Stomach (tissue), 9 donors: ENCODE measurements around the gene P2RX6. TPM values are rescaled to one million over a fixed set of nuclear protein-coding genes. Genes with fewer than 3 reads are reported as not detected.

Source experiments
- DNase-seq, 2 donors: peaks; one replicate each; pipeline versions ENCODE4 v3.0.0 to v3.0.0-alpha.2; 2013 to 2019
- H3K27ac ChIP-seq, 5 donors: fragments of 200-600 bp in 4 of 5; sonication (generic) in 4 of 5; one replicate each; pipeline ENCODE4 v1.5.1; 2013 to 2019; ENCODE audit warnings: mild to moderate bottlenecking in 1 of 5, moderate library complexity in 1 of 5
- H3K27me3 ChIP-seq, 3 donors: fragments of 200-600 bp; sonication (generic); one replicate each; pipeline ENCODE4 v1.5.1; 2017 to 2019; ENCODE audit warnings: mixed run types in 1 of 3
- H3K36me3 ChIP-seq, 4 donors: fragments of 200-600 bp; sonication (generic); 1 replicate in 3 of 4; 2 replicates in 1 of 4; pipeline ENCODE4 v1.5.1; 2016 to 2019
- H3K4me1 ChIP-seq, 4 donors: fragments of 200-600 bp; sonication (generic); one replicate each; pipeline ENCODE4 v1.5.1; 2016 to 2019
- H3K4me3 ChIP-seq, 4 donors: fragments of 200-600 bp; sonication (generic) in 3 of 4; one replicate each; pipeline ENCODE4 v1.5.1; 2016 to 2019; ENCODE audit warnings: mild to moderate bottlenecking in 1 of 4
- H3K9me3 ChIP-seq, 4 donors: fragments of 200-600 bp; sonication (generic); one replicate each; pipeline ENCODE4 v1.5.1; 2016 to 2019
- EP300 ChIP-seq: sonication (generic); formaldehyde crosslinking; IDR thresholded peaks from one replicate; pipeline ENCODE4 v1.6.1; 2017; ENCODE audit warnings: antibody characterized with exemption
- POLR2A ChIP-seq, 4 donors: fragments of 450-650 bp; IDR thresholded peaks; one replicate each; pipeline ENCODE4 v1.6.1; 2016; ENCODE audit warnings: antibody characterized with exemption in 4 of 4, control low read depth in 2 of 4, mild to moderate bottlenecking in 1 of 4, moderate library complexity in 1 of 4
- POLR2AphosphoS5 ChIP-seq, 3 donors: sonication (generic); formaldehyde crosslinking; IDR thresholded peaks; one replicate each; pipeline ENCODE4 v1.6.1; 2016; ENCODE audit warnings: antibody characterized with exemption in 3 of 3
- WGBS, 5 donors: extraction: QIAGEN DNeasy Blood & Tissue Kit in 3 of 5; methylation state at CpG; one replicate each; pipeline versions ENCODE4 v1.1.5 to v1.1.7; 2013 to 2018; 5-methylcytosine and 5-hydroxymethylcytosine counted together
- intact Hi-C: fragments of 100-400 bp; cut with DNase I; formaldehyde crosslinking; loops from one replicate; pipeline ENCODE4 v1.15.1; 2023; ENCODE audit warnings: low total_unique reads
- polyA plus RNA-seq, 3 donors: library from polyadenylated mRNA; stranded (reverse); fragments of 200-250 nt; gene quantifications; one replicate each; pipeline ENCODE4 v1.2.3, GENCODE V29; 2013
- total RNA-seq, 5 donors: library from RNA; depleted of rRNA; stranded (reverse); fragments of >200 nt; gene quantifications; one replicate each; pipeline versions ENCODE4 v1.1.0 to v1.2.3, GENCODE V29; 2014 to 2016
- TF ChIP-seq, protein P1 (sequence below), 7 experiments: fragments of 450-650 bp in 4 of 7; fragments of 200-600 bp in 3 of 7; sonication (generic) in 3 of 7; IDR thresholded peaks; one replicate each; pipeline ENCODE4 v1.5.1; 2016 to 2019; ENCODE audit warnings: antibody characterized with exemption in 7 of 7, control low read depth in 2 of 7, mild to moderate bottlenecking in 1 of 7
- donor health status: healthy with polysubstance abuse.
- donor health status: Bipolar disorder and iron deficiency.
- donor health status: healthy.

The P2RX6 gene
- total and polyA plus RNA-seq, 8 donors = 0.10 to 0.55 (median 0.31) TPM; not detected in 5

DNA sequence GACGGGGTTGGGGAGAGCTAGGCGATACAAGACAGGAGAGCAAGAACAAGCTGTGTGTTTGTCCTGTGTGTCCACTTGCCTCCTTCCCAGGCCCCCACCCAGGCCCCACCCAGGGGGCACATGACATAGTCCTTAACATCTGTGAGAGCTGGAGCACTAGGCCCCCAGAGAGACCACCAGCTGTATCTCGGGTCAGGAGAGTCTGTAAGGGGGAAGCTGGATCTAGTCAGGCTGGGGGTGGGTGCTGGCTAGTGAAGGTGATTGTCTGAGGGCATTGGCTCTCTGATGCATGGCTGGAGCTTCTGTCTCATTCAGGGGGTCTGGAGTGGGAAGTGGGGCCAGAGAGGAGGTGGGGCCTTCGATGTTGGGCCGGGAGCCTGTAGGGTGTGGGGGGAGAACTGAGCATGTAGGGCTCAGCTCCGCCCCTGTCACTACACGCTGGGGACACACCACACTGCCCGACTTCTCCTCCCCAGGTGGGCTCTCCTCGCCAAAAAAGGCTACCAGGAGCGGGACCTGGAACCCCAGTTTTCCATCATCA is 571 bp downstream of the P2RX6 start:
- no peaks in the 10 kb centered on the region for H3K9me3 ChIP-seq
- WGBS, 5 donors = 50 to 71% (median 66%) methylated on average over 10 of the region's 10 CpGs
- no peak for TF ChIP-seq POLR2AphosphoS5 (IDR thresholded peaks at IDR 0.05)
- TF ChIP-seq EP300 = no peak
- TF ChIP-seq, protein P1, sequence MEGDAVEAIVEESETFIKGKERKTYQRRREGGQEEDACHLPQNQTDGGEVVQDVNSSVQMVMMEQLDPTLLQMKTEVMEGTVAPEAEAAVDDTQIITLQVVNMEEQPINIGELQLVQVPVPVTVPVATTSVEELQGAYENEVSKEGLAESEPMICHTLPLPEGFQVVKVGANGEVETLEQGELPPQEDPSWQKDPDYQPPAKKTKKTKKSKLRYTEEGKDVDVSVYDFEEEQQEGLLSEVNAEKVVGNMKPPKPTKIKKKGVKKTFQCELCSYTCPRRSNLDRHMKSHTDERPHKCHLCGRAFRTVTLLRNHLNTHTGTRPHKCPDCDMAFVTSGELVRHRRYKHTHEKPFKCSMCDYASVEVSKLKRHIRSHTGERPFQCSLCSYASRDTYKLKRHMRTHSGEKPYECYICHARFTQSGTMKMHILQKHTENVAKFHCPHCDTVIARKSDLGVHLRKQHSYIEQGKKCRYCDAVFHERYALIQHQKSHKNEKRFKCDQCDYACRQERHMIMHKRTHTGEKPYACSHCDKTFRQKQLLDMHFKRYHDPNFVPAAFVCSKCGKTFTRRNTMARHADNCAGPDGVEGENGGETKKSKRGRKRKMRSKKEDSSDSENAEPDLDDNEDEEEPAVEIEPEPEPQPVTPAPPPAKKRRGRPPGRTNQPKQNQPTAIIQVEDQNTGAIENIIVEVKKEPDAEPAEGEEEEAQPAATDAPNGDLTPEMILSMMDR (IDR thresholded peaks at IDR 0.05) = no peak
- TF ChIP-seq POLR2A (IDR thresholded peaks at IDR 0.05) = no peak
- intact Hi-C loops = no loop called here
- no peak overlapping the region for H3K4me3 ChIP-seq
- DNase-seq = no peak
- no peaks in the 10 kb centered on the region for H3K27me3 ChIP-seq
- H3K36me3 ChIP-seq = no peaks in the 10 kb centered on the region
- peak overlapping the region in 4 of 5 donors; percentile 6 to 84 (median 52) for H3K27ac ChIP-seq
- peaks cover 15 to 29% (median 28%) of the 10 kb centered on the region in 4 donors for H3K4me1 ChIP-seq

DNA sequence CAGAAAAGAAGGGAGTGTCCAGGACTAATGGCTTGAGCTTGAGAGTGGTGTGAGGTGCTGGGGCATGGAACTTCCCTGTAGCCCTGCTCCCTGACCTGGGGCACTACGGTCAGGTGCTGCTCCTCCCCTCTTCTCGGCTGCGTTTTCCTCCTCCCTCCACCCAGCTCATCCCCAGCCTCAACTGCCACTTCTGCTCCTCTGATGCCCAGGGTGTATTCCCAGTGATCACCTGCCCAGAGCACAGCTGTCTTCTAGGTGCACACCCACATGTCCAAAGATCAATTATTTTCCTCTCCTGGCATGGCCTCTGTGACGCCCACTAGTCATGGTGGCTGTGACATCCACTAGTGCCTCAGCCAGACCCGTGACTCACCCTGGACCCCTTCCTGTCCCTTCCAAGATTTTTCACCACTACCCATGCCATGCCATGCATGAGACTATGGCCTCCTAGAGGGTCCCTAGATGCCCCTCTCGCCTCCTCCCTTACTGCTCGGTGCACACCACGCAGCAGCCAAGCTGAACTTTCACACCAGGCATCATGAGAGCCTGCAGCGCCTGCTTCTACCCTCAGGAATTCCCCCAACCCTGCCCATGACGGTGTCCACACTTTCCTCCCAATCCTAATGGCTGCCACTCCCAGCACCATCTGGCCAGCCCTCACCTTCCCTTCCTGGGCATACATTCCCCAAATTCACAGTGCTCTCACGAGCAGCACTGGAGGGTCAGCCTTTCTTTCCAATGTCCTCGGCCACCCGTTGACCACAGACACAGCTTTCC is 1.9 kb downstream of the P2RX6 start:
- 79 to 86% (median 81%) methylated on average over 13 of the region's 13 CpGs for WGBS, 5 donors
- intact Hi-C loops = no loop called here

DNA sequence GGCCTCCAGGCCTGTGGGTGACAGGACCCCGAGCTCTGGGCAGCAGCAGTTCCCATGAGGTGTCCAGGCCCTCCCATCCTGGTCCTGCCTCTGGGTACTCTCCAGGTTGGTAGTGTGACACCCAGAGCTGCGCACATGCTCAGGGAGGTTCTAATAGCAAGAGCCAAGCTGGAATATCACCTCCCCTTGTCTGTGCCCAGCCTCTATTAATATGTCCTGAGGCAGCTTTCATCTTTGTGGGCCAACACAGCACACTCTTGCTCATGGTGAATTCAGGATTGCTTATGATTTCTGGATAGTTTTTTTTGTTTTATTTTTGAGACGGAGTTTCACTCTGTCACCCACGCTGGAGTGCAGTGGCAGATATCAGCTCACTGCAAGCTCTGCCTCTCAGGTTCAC is 3.3 kb downstream of the P2RX6 start:
- Histone ChIP-seq H3K4me1 (peaks cover 15 to 28% (median 27%) of the 10 kb centered on the region in 4 donors), H3K27me3 (no peaks in the 10 kb centered on the region), H3K36me3 (no peaks in the 10 kb centered on the region), H3K27ac (no peak overlapping the region), H3K4me3 (no peak overlapping the region), H3K9me3 (no peaks in the 10 kb centered on the region)
- no peak for DNase-seq
- TF ChIP-seq, protein P1 (IDR thresholded peaks at IDR 0.05) = no peak
- TF ChIP-seq POLR2AphosphoS5 (IDR thresholded peaks at IDR 0.05) (no peak), POLR2A (IDR thresholded peaks at IDR 0.05) (no peak), EP300 (no peak)
- 83 to 94% (median 89%) methylated on average over 4 of the region's 4 CpGs for WGBS, 5 donors
- intact Hi-C loops = no loop called here

More for the DNA sequence above, 1.9 kb downstream of the P2RX6 start:
- Histone ChIP-seq H3K4me1 (peaks cover 15 to 29% (median 28%) of the 10 kb centered on the region in 4 donors), H3K9me3 (no peaks in the 10 kb centered on the region), H3K27me3 (no peaks in the 10 kb centered on the region), H3K27ac (no peak overlapping the region), H3K4me3 (no peak overlapping the region), H3K36me3 (no peaks in the 10 kb centered on the region)
- no peak for DNase-seq
- TF ChIP-seq POLR2A (IDR thresholded peaks at IDR 0.05) (no peak), POLR2AphosphoS5 (IDR thresholded peaks at IDR 0.05) (no peak), EP300 (no peak)
- TF ChIP-seq, protein P1 (IDR thresholded peaks at IDR 0.05) = no peak

DNA sequence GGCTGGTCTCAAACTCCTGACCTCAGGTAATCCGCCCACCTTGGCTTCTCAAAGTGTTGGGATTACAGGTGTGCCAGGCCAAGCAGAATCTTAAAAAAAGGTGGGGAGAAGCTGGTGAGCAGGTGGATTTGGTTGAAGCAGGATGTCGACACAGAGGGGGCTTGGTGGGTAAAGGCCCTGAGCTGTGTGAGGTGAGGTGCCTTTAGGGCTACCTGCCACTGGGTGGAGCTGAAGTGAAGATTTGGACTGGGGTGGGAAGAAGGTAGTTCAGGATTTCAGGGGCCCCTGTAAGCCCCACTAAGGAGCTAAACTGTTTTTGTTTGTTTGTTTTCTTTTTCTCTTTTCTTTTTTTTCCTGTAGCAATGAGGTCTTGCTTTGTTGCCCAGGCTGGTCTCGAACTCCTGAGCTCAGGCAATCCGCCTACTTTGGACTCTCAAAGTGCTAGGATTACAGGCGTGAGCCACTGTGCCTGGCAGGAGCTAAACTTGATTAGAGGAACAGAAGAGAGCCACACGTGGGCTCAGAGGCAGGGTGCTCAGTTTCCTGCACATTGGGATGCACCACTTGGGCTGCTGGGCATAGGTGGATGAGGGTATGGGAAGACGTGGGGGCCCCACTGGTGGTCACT is 6.0 kb downstream of the P2RX6 start:
- H3K4me3 ChIP-seq = no peak overlapping the region
- no peak for DNase-seq
- H3K4me1 ChIP-seq = peaks cover 0 to 2% (median 2%) of the 10 kb centered on the region in 4 donors
- no peaks in the 10 kb centered on the region for H3K27me3 ChIP-seq
- H3K9me3 ChIP-seq = no peaks in the 10 kb centered on the region
- TF ChIP-seq POLR2A (IDR thresholded peaks at IDR 0.05) = no peak
- TF ChIP-seq, protein P1 (IDR thresholded peaks at IDR 0.05) = no peak
- no peaks in the 10 kb centered on the region for H3K36me3 ChIP-seq
- WGBS, 5 donors = 56 to 59% (median 57%) methylated on average over 7 of the region's 7 CpGs
- intact Hi-C loops = loop anchor here (10.0 kb wide), 1 partner anchor 56 kb away; the partner anchor contains the start of gene AIFM3
- H3K27ac ChIP-seq = no peak overlapping the region
